Measurements from ENCODE around the gene LRP1-AS.
"Not testable (repeated sequence)": the region's sequence is repeated elsewhere in the genome, so short reads cannot be mapped to it uniquely, and the experiment has no call there.

The LRP1-AS gene

GRCh38 chr12:57138526-57139272 is 8.7 kb downstream of the LRP1-AS start:
- DNase-seq, result no peak

- no peak for DNase-seq
These were observed 11.7 kb downstream of the LRP1-AS start for GRCh38 chr12:57135527-57136326.

GRCh38 chr12:57134949-57135348 is 12.5 kb downstream of the LRP1-AS start:
- no peak for DNase-seq

- no peak for DNase-seq
These were observed 13.5 kb downstream of the LRP1-AS start for GRCh38 chr12:57133916-57134315.

GRCh38 chr12:57133013-57133569 is 14.3 kb downstream of the LRP1-AS start:
- no peak for DNase-seq

GRCh38 chr12:57131896-57132744 is 15.3 kb downstream of the LRP1-AS start:
- peak; percentile 13 for DNase-seq

GRCh38 chr12:57130941-57131340 is 16.5 kb downstream of the LRP1-AS start:
- DNase-seq, result no peak

GRCh38 chr12:57129889-57130288 is 17.5 kb downstream of the LRP1-AS start:
- DNase-seq, result no peak

GRCh38 chr12:57129321-57129842 is 18.0 kb downstream of the LRP1-AS start:
- no peak for DNase-seq

- no peak for DNase-seq
These were observed 18.7 kb downstream of the LRP1-AS start for GRCh38 chr12:57128519-57129247.

- peak; percentile 77 for DNase-seq
These were observed 19.5 kb downstream of the LRP1-AS start, which contains the start of gene LRP1 for GRCh38 chr12:57127726-57128518. TSS of gene LRP1 (plus strand) at chr12:57128483. CDS start at chr12:57128965, 482 bp downstream.

GRCh38 chr12:57127101-57127725 is 20.2 kb downstream of the LRP1-AS start:
- DNase-seq, result peak; percentile 72

GRCh38 chr12:57126561-57126960 is 20.9 kb downstream of the LRP1-AS start:
- no peak for DNase-seq

- no peak for DNase-seq
These were observed 21.4 kb downstream of the LRP1-AS start for GRCh38 chr12:57126061-57126460.

- peak; percentile 58 for DNase-seq
These were observed 23.1 kb downstream of the LRP1-AS start for GRCh38 chr12:57124261-57124877.

- no peak for DNase-seq
These were observed 23.6 kb downstream of the LRP1-AS start for GRCh38 chr12:57123813-57124212.

GRCh38 chr12:57120718-57121117 is 26.7 kb downstream of the LRP1-AS start:
- DNase-seq, result not testable (repeated sequence)

- no peak for DNase-seq
These were observed 27.9 kb downstream of the LRP1-AS start for GRCh38 chr12:57119294-57120085.

GRCh38 chr12:57118711-57119271 is 28.6 kb downstream of the LRP1-AS start:
- no peak for DNase-seq
